ENCODE results near the gene ZBTB8OS.

ZBTB8OS gene

GRCh38 chr1:32618673-32619221 lies 31.6 kb downstream of the ZBTB8OS start (continued):
- no peak for TF ChIP-seq ZNF639 (tag by site-specific recombination; IDR thresholded peaks at IDR 0.05)
- no peak for TF ChIP-seq ZNF16 (tag by site-specific recombination; IDR thresholded peaks at IDR 0.05; ENCODE audit: low read depth)
- TF ChIP-seq ZEB2 (tag by site-specific recombination; IDR thresholded peaks at IDR 0.05), result no peak
- TF ChIP-seq, protein P1, sequence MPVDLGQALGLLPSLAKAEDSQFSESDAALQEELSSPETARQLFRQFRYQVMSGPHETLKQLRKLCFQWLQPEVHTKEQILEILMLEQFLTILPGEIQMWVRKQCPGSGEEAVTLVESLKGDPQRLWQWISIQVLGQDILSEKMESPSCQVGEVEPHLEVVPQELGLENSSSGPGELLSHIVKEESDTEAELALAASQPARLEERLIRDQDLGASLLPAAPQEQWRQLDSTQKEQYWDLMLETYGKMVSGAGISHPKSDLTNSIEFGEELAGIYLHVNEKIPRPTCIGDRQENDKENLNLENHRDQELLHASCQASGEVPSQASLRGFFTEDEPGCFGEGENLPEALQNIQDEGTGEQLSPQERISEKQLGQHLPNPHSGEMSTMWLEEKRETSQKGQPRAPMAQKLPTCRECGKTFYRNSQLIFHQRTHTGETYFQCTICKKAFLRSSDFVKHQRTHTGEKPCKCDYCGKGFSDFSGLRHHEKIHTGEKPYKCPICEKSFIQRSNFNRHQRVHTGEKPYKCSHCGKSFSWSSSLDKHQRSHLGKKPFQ (tag by site-specific recombination; IDR thresholded peaks at IDR 0.05), result no peak
- TF ChIP-seq ZNF366 (tag by site-specific recombination; conservative IDR thresholded peaks at IDR 0.05), result no peak
- TF ChIP-seq ZNF530 (tag by site-specific recombination; IDR thresholded peaks at IDR 0.05; ENCODE audit: low read depth), result no peak
- no peak for TF ChIP-seq ZNF529 (tag by site-specific recombination; IDR thresholded peaks at IDR 0.05; ENCODE audit: insufficient replicate concordance)
- no peak for TF ChIP-seq ZBTB7A (tag by site-specific recombination; IDR thresholded peaks at IDR 0.05; ENCODE audit: low read depth)
- no peak for TF ChIP-seq ZNF830 (tag by site-specific recombination; IDR thresholded peaks at IDR 0.05; ENCODE audit: low read depth)
- TF ChIP-seq ZNF670 (tag by site-specific recombination; IDR thresholded peaks at IDR 0.05; ENCODE audit: low read depth), result no peak
- no peak for TF ChIP-seq ZNF335 (tag by site-specific recombination; conservative IDR thresholded peaks at IDR 0.05)

- H3K4me3 ChIP-seq (ENCODE audit: low read depth, low read length), result no peak overlapping the region
- TF ChIP-seq, protein P2, sequence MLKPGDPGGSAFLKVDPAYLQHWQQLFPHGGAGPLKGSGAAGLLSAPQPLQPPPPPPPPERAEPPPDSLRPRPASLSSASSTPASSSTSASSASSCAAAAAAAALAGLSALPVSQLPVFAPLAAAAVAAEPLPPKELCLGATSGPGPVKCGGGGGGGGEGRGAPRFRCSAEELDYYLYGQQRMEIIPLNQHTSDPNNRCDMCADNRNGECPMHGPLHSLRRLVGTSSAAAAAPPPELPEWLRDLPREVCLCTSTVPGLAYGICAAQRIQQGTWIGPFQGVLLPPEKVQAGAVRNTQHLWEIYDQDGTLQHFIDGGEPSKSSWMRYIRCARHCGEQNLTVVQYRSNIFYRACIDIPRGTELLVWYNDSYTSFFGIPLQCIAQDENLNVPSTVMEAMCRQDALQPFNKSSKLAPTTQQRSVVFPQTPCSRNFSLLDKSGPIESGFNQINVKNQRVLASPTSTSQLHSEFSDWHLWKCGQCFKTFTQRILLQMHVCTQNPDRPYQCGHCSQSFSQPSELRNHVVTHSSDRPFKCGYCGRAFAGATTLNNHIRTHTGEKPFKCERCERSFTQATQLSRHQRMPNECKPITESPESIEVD (tag by site-specific recombination; IDR thresholded peaks at IDR 0.05), result peak; percentile 58
- TF ChIP-seq MZF1 (tag by site-specific recombination; IDR thresholded peaks at IDR 0.05; ENCODE audit: borderline replicate concordance) (peak; percentile 98), ZNF266 (tag by site-specific recombination; IDR thresholded peaks at IDR 0.05; ENCODE audit: low read depth) (no peak), IKZF3 (tag by site-specific recombination; IDR thresholded peaks at IDR 0.05) (0 out of 2 replicates have a peak, but pooled peaks have one; percentile 18), ZNF664 (tag by site-specific recombination; IDR thresholded peaks at IDR 0.05) (no peak), GLIS1 (tag by site-specific recombination; IDR thresholded peaks at IDR 0.05) (peak; percentile 62), BCL11B (tag by site-specific recombination; IDR thresholded peaks at IDR 0.05; ENCODE audit: low read depth) (no peak), ZIC2 (tag by site-specific recombination; IDR thresholded peaks at IDR 0.05) (peak; percentile 58; the same call in 1 of the 2 replicates), ZBTB17 (tag by site-specific recombination; IDR thresholded peaks at IDR 0.05) (peak; percentile 56; the same call in 1 of the 2 replicates)
- ChIA-PET POLR2A (interaction anchor here (0.6 to 1.5 kb wide), 3 partner anchors 11 to 149 kb away, joined by 3 to 4 read pairs (median 4); partner anchors contain the start of genes RBBP4 and ZBTB8B), CTCF (no interaction called here)
- H3K4me1 ChIP-seq (ENCODE audit: control insufficient read depth, insufficient read depth, low read length), result no peaks in the 10 kb centered on the region
- no peaks in the 10 kb centered on the region for H3K36me3 ChIP-seq (ENCODE audit: control insufficient read depth in 2 of 2, insufficient read depth in 1 of 2, low read length in 2 of 2)
- no peaks in the 10 kb centered on the region for H3K9me3 ChIP-seq (ENCODE audit: control insufficient read depth, insufficient read depth, low read depth, low read length)
- H3K27ac ChIP-seq (ENCODE audit: extremely low read depth, low read depth, low read length), result no peak overlapping the region
Measured at GRCh38 chr1:32613472-32613871, 36.9 kb downstream of the ZBTB8OS start.
